Fibroblast of the aortic adventitia (primary cell): ENCODE measurements around the gene NT5DC1. TPM values are rescaled to one million over a fixed set of nuclear protein-coding genes. Genes with fewer than 3 reads are reported as not detected.

Experiments used
- DNase-seq: peaks from one replicate; pipeline ENCODE4 v3.0.0-alpha.2; 2010; ENCODE audit warnings: low read depth
- H3K4me3 ChIP-seq: 2 replicates; pipeline ENCODE4 v1.5.1; 2011; ENCODE audit warnings: low read depth, mild to moderate bottlenecking, control low read depth, low read length, moderate library complexity
- total RNA-seq: library from RNA; depleted of rRNA; stranded (reverse); fragments of >200 nt; gene quantifications from 2 replicates; pipeline ENCODE4 v1.2.3, GENCODE V29; 2012; ENCODE audit warnings: low replicate concordance
- TF ChIP-seq, protein P1 (sequence below): IDR thresholded peaks from 2 replicates; pipeline ENCODE4 v1.5.1; 2011; ENCODE audit warnings: mild to moderate bottlenecking, low read length, control low read depth, inconsistent platforms; ENCODE audit not compliant: insufficient read depth

NT5DC1 gene
- total RNA-seq, 1 donor = 7.2 TPM

DNA sequence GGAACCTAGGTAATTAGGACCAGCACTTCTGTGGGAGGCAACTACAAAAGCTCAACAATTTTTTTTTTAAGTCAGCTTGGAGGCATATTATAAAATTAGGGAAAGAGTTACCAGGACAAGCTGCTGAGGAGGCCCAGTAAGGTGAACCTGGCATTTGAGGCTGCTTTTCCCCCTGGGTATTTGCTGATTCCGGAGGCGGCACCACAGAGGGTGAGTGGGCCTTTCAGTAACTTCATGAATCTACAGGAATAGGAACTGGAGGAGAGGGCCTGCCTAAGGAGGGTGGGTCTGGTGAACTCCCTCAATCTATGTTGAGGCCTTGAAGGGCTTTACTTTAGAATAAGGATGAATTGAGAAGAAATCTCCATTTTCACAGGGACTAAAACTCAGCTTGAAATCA is 138.6 kb downstream of the NT5DC1 start:
- TF ChIP-seq, protein P1, sequence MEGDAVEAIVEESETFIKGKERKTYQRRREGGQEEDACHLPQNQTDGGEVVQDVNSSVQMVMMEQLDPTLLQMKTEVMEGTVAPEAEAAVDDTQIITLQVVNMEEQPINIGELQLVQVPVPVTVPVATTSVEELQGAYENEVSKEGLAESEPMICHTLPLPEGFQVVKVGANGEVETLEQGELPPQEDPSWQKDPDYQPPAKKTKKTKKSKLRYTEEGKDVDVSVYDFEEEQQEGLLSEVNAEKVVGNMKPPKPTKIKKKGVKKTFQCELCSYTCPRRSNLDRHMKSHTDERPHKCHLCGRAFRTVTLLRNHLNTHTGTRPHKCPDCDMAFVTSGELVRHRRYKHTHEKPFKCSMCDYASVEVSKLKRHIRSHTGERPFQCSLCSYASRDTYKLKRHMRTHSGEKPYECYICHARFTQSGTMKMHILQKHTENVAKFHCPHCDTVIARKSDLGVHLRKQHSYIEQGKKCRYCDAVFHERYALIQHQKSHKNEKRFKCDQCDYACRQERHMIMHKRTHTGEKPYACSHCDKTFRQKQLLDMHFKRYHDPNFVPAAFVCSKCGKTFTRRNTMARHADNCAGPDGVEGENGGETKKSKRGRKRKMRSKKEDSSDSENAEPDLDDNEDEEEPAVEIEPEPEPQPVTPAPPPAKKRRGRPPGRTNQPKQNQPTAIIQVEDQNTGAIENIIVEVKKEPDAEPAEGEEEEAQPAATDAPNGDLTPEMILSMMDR = no peak
- DNase-seq = no peak
- H3K4me3 ChIP-seq = no peak overlapping the region

GRCh38 chr6:116239856-116240255 is 139.2 kb downstream of the NT5DC1 start:
- TF ChIP-seq, protein P1 = no peak
- no peak overlapping the region for H3K4me3 ChIP-seq
- DNase-seq = no peak

DNA sequence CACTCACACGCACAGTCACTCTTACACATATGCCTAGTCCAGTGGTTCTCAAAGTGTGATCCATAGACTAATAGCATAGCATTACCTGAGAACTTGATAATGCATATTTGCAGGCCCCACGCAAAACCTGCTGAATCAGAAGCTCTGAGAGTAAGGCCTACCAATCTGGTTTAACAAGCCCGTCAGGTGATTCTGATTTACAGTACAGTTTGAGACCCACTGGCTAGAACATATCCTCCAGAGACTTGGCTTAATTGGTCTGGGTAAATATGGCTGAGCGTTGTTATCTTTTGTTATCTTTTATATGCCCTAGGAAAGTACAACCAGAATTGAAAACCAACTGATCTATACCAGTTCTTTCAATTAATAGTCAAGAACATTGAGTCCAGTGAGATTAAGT is 143.6 kb downstream of the NT5DC1 start:
- TF ChIP-seq, protein P1 = no peak
- DNase-seq = no peak
- H3K4me3 ChIP-seq = no peak overlapping the region

DNA sequence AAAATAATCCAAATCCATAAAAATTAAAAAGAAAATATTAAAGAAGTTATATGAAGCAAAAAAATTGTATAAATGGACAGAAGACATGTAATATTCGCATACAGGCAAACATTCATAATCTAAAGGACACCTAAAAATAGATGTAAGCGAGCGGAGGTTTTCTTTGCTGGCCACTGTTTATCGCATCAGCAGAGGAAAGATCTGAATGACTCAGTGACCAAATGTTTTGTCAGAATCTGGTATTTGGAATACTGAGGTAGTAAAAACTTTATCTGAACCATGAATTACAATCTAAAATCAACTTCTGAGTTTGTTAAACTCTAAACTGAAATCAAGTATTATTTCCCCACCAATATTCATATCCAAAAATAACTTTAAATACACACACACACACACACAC is 145.4 kb downstream of the NT5DC1 start:
- TF ChIP-seq, protein P1 = no peak
- H3K4me3 ChIP-seq = no peak overlapping the region
- DNase-seq = peak; percentile 76

DNA sequence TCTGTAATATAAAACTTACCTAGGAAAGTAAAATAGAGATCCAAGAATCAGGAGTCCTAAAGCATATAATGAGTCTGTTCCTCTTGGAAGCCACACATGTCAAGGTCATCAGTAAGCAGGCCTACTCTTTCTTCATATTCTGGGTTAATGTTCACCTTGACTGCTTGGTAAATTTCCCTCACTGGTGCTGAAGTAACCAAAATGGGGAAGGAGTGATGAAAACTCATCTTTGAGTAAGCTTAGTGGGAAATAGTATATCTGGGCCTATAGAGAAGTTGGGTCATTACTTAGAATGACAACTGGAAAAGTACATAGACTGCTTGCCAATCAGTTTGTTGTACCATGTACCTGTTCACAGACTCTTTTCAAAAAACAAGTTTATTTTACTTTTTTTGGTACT is 146.6 kb downstream of the NT5DC1 start:
- no peak for DNase-seq
- TF ChIP-seq, protein P1 = no peak
- no peak overlapping the region for H3K4me3 ChIP-seq

DNA sequence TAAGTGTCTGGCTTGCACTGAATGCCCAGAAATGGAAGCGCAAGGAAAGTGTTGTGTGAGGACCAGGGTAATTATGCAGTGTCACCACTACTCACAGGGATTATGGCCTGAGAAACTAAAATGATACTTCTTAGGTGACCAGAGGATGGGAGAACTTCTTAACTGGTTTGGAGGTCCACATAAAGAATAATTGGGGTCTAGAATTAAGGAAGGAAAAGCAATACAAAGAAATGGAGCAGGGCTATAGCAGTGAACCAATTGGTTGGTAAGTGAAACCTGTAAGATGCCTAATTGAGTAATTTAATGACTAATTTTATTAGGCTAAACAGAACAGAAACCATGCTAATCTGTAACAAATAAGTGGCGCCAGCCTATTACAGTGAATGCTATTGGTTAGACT is 147.9 kb downstream of the NT5DC1 start:
- H3K4me3 ChIP-seq = no peak overlapping the region
- TF ChIP-seq, protein P1 = no peak

More for the DNA sequence above, 147.9 kb downstream of the NT5DC1 start:
- no peak for DNase-seq
